HG03103 (cell line): ENCODE results near the gene BOLA1.
A peak's percentile ranks its signal among the peaks of the same experiment; 100 is the strongest.
"Not testable (repeated sequence)": the region's sequence is repeated elsewhere in the genome, so short reads cannot be mapped to it uniquely, and the experiment has no call there.

ENCODE experiments used
- ATAC-seq: cut with Tn5 transposase; IDR thresholded peaks from one replicate; pipeline ENCODE4 v1.9.1; 2021; ENCODE audit warnings: low read depth; ENCODE audit not compliant: unreplicated experiment

The BOLA1 gene

GRCh38 chr1:149927563-149928400 is 28.4 kb downstream of the BOLA1 start, which contains the start of gene SF3B4:
TSS of gene SF3B4 (minus strand) at chr1:149927803. CDS start at chr1:149927759, 44 bp downstream.
- ATAC-seq: peak; percentile 80

- ATAC-seq: no peak
Observed at GRCh38 chr1:149928401-149928724, 29.0 kb downstream of the BOLA1 start.

GRCh38 chr1:149929856-149930255 is 30.5 kb downstream of the BOLA1 start:
- ATAC-seq: no peak

- no peak for ATAC-seq
Observed at GRCh38 chr1:149931212-149931790, 31.9 kb downstream of the BOLA1 start.

- no peak for ATAC-seq
Observed at GRCh38 chr1:149932474-149932873, 33.1 kb downstream of the BOLA1 start.

- ATAC-seq: no peak
Observed at GRCh38 chr1:149933208-149933607, 33.8 kb downstream of the BOLA1 start.

- no peak for ATAC-seq
Observed at GRCh38 chr1:149934356-149934755, 35.0 kb downstream of the BOLA1 start.

- no peak for ATAC-seq
Observed at GRCh38 chr1:149936170-149936991, 37.0 kb downstream of the BOLA1 start, which contains the start of gene MTMR11. TSS of gene MTMR11 (minus strand) at chr1:149936879. CDS start at chr1:149936647, 232 bp downstream.

GRCh38 chr1:149936992-149937705 is 37.8 kb downstream of the BOLA1 start:
- no peak for ATAC-seq

- no peak for ATAC-seq
Observed at GRCh38 chr1:149937759-149938158, 38.4 kb downstream of the BOLA1 start.

GRCh38 chr1:149938668-149939003 is 39.3 kb downstream of the BOLA1 start:
- ATAC-seq: not testable (repeated sequence)

- ATAC-seq: no peak
Observed at GRCh38 chr1:149940427-149940826, 41.1 kb downstream of the BOLA1 start.

- ATAC-seq: no peak
Observed at GRCh38 chr1:149942207-149942606, 42.8 kb downstream of the BOLA1 start.

- no peak for ATAC-seq
Observed at GRCh38 chr1:149942885-149943284, 43.5 kb downstream of the BOLA1 start.

GRCh38 chr1:149945206-149945605 is 45.8 kb downstream of the BOLA1 start:
- ATAC-seq: no peak

GRCh38 chr1:149949911-149950310 is 50.5 kb downstream of the BOLA1 start:
- ATAC-seq: no peak
